OCI-LY7 (cell line): Measurements from ENCODE around the gene BMP5. TPM values are rescaled to one million over a fixed set of nuclear protein-coding genes. Genes with fewer than 3 reads are reported as not detected.

ENCODE experiments used
- BruUV-seq: library from RNA; stranded (reverse); fragments of 400-500 nt; replicated peaks from 2 replicates; lab custom pipeline; 2021; lab: Mats Ljungman, UMichigan
- CTCF ChIA-PET: fragments of 300-600 bp; sonication (Branson Sonifier 250); formaldehyde crosslinking; loops from one replicate; lab custom pipeline; 2022; ENCODE audit warnings: antibody characterized with exemption; ENCODE audit not compliant: unreplicated experiment; lab: Charles Lee
- POLR2A ChIA-PET: fragments of 300-600 bp; sonication (Branson Sonifier 250); formaldehyde crosslinking; loops from one replicate; lab custom pipeline; 2022; ENCODE audit warnings: antibody characterized with exemption; lab: Charles Lee
- DNase-seq: peaks from one replicate; pipeline ENCODE4 v3.0.0-alpha.2; 2015; ENCODE audit warnings: low spot score
- H2AFZ ChIP-seq: fragments of 200-600 bp; sonication (generic), shearing (Covaris generic); 2 replicates; pipeline ENCODE4 v1.6.1; 2014; ENCODE audit warnings: mild to moderate bottlenecking, antibody characterized with exemption, low read length, moderate library complexity
- H3K27ac ChIP-seq: fragments of 200-600 bp; sonication (generic); 2 replicates; pipeline ENCODE4 v1.5.1; 2014; ENCODE audit warnings: mixed run types, low read depth, mild to moderate bottlenecking, moderate library complexity, low read length, inconsistent platforms; ENCODE audit not compliant: poor library complexity, severe bottlenecking
- H3K36me3 ChIP-seq: fragments of 200-600 bp; sonication (generic); 2 replicates; pipeline ENCODE4 v1.6.1; 2014; ENCODE audit warnings: mild to moderate bottlenecking, antibody characterized with exemption, low read length, moderate library complexity, mixed read lengths; ENCODE audit not compliant: insufficient read depth
- H3K4me1 ChIP-seq: fragments of 200-600 bp; sonication (generic); 2 replicates; pipeline ENCODE4 v1.5.1; 2014; ENCODE audit warnings: mild to moderate bottlenecking, low read length; ENCODE audit not compliant: insufficient read depth, poor library complexity, severe bottlenecking
- H3K4me2 ChIP-seq: fragments of 200-600 bp; sonication (generic); 2 replicates; pipeline ENCODE4 v1.6.1; 2014; ENCODE audit warnings: mild to moderate bottlenecking, low read length
- H3K4me3 ChIP-seq: fragments of 200-600 bp; sonication (generic); 2 replicates; pipeline ENCODE4 v1.5.1; 2014; ENCODE audit warnings: mild to moderate bottlenecking, low read depth, low read length; ENCODE audit not compliant: poor library complexity, severe bottlenecking
- H3K79me2 ChIP-seq: fragments of 200-600 bp; sonication (generic); 2 replicates; pipeline ENCODE4 v1.6.1; 2016; ENCODE audit warnings: low read depth, mild to moderate bottlenecking, low read length, moderate library complexity, mixed read lengths; ENCODE audit not compliant: insufficient read depth
- H3K9me2 ChIP-seq: fragments of 200-600 bp; sonication (generic); 2 replicates; pipeline ENCODE4 v1.6.1; 2016; ENCODE audit warnings: mild to moderate bottlenecking, low read length, mixed read lengths; ENCODE audit not compliant: insufficient read depth
- H3K9me3 ChIP-seq: fragments of 200-600 bp; sonication (generic); 2 replicates; pipeline ENCODE4 v1.6.1; 2014; ENCODE audit warnings: mild to moderate bottlenecking, mixed run types, low read length, mixed read lengths
- H4K20me1 ChIP-seq: fragments of 200-600 bp; sonication (generic); 2 replicates; pipeline ENCODE4 v1.6.1; 2014; ENCODE audit warnings: mild to moderate bottlenecking, antibody characterized with exemption, low read length, moderate library complexity, mixed read lengths; ENCODE audit not compliant: insufficient read depth
- EZH2phosphoT487 ChIP-seq: fragments of 200-600 bp; sonication (generic); IDR thresholded peaks from 2 replicates; pipeline ENCODE4 v1.6.1; 2018; ENCODE audit warnings: low read depth, borderline replicate concordance, mild to moderate bottlenecking, mixed run types, antibody characterized with exemption, low read length, moderate library complexity, mixed read lengths
- intact Hi-C: fragments of 100-400 bp; cut with micrococcal nuclease; formaldehyde crosslinking; loops from one replicate; pipeline ENCODE4 v1.10.0; 2022; ENCODE audit not compliant: unreplicated experiment
- total RNA-seq, 2 experiments: library from RNA; depleted of rRNA in 1 of 2; stranded (reverse); fragments of >200 nt in 1 of 2; shearing (Covaris generic) in 1 of 2; gene quantifications; 2 replicates each; pipeline ENCODE4 v1.2.3, GENCODE V29; 2014 to 2022
- TF ChIP-seq, protein P1 (sequence below): fragments of 200-600 bp; sonication (generic); conservative IDR thresholded peaks from 2 replicates; pipeline ENCODE4 v1.5.1; 2014; ENCODE audit warnings: mild to moderate bottlenecking, antibody characterized with exemption, low read length, moderate library complexity, mixed read lengths

Gene BMP5
- total RNA-seq, 2 experiments from 2014 or later, result not detected

DNA sequence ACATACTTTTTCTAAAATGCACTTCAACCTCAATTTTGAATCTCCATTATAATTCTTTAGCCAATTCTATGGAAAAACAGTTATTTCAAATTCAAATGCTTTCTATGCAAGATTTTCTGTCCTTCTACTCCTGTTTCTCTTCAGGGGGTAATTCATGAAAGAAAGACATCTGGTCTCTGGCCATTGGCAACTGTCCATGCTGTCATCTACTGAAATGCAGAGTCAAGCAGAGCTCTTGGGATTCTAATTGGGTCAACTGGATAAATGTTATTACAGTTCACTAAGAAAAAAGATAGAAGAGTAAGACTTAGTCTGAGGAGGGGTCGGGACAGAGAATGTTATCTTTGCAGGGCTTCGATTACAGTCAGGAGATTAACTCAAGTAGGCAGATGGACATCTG, 22.0 kb upstream of the BMP5 start:
- Histone ChIP-seq H4K20me1 (no peaks in the 10 kb centered on the region), H3K9me2 (no peaks in the 10 kb centered on the region), H3K4me1 (no peaks in the 10 kb centered on the region), H3K4me3 (no peak overlapping the region), H3K79me2 (no peaks in the 10 kb centered on the region), H3K27ac (no peak overlapping the region), H3K4me2 (no peak overlapping the region), H3K36me3 (no peaks in the 10 kb centered on the region), H3K9me3 (no peaks in the 10 kb centered on the region), H2AFZ (no peak overlapping the region)
- intact Hi-C loops, result no loop called here
- CTCF ChIA-PET, result no interaction called here
- DNase-seq, result no peak
- TF ChIP-seq EZH2phosphoT487, result no peak
- TF ChIP-seq, protein P1, sequence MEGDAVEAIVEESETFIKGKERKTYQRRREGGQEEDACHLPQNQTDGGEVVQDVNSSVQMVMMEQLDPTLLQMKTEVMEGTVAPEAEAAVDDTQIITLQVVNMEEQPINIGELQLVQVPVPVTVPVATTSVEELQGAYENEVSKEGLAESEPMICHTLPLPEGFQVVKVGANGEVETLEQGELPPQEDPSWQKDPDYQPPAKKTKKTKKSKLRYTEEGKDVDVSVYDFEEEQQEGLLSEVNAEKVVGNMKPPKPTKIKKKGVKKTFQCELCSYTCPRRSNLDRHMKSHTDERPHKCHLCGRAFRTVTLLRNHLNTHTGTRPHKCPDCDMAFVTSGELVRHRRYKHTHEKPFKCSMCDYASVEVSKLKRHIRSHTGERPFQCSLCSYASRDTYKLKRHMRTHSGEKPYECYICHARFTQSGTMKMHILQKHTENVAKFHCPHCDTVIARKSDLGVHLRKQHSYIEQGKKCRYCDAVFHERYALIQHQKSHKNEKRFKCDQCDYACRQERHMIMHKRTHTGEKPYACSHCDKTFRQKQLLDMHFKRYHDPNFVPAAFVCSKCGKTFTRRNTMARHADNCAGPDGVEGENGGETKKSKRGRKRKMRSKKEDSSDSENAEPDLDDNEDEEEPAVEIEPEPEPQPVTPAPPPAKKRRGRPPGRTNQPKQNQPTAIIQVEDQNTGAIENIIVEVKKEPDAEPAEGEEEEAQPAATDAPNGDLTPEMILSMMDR, result no peak
- POLR2A ChIA-PET, result no interaction called here
- no TSS peak for BruUV-seq

DNA sequence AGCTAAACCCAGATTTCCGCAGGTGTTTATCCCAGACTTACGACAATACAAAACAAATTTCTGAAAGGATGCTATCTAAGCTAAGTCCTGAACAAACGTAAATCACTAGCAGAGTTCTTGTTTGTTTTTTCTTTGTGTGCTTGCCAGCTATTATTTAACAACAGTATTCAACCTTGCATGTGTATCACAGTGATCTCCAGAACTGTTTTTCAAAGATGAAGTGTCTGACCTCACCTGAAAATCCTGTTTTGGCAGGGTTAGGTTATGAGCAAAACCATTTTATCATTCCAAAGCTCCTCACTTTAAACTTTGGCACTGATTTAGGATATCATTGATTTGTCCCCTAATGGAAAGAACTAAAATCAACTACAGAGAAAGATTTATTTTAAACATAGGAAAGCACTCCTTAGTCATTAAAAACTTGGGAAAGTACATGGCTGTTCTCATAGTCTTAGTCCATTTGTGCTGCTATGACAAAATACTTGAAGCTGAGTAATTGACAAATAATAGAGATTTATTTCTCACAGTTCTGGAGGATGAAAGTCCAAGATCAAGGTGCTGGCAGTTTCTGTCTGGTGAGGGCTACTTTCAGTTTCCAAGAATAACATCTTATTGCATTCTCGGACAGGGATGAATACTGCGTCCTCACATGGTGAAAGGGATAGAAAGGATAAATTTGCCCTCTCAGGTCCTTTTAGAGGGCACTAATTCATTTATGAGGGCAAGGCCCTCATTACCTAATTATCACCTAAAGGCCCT, 20.8 kb upstream of the BMP5 start:
- no peak overlapping the region for H2AFZ ChIP-seq
- no peaks in the 10 kb centered on the region for H3K4me1 ChIP-seq
- H3K27ac ChIP-seq, result no peak overlapping the region
- BruUV-seq, result no TSS peak
- H3K9me2 ChIP-seq, result no peaks in the 10 kb centered on the region
- no peaks in the 10 kb centered on the region for H4K20me1 ChIP-seq
- H3K4me3 ChIP-seq, result no peak overlapping the region
- TF ChIP-seq, protein P1, result no peak
- intact Hi-C loops, result no loop called here
- H3K79me2 ChIP-seq, result no peaks in the 10 kb centered on the region
- no peak overlapping the region for H3K4me2 ChIP-seq
- ChIA-PET CTCF (no interaction called here), POLR2A (no interaction called here)
- no peak for DNase-seq
- H3K9me3 ChIP-seq, result no peaks in the 10 kb centered on the region
- no peaks in the 10 kb centered on the region for H3K36me3 ChIP-seq

DNA sequence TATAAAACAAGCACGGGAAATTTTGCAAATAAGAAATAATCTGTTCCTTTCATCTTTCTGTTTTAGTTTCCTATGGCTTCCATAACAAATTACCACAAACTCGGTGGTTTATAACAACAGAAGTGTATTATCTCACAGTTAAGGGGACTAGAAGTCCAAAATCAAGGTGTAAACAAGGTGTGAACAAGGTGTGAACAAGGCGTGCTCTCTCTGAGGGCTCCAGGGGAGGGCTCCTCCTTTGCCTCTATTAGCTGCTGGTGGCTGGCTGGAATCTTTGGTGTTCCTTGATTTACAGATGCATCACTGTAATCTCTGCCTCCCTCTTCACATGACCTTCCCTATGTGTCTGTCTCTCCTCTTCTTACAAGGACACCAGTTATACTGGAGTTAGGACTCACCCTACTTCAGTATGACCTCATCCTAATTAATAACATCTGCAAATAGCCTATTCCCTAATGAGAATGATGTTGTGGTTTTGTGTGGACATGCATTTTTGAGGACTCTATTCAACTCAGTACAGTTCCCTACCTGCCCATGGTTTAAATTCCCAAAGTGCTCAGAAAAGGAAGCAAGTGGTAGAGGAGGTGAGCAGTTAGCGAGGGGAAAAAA, 17.5 kb upstream of the BMP5 start:
- ChIA-PET POLR2A (interaction anchor here (0.6 kb wide), 1 partner anchor 1082 kb away, joined by 3 read pairs; no protein-coding TSS in a partner anchor), CTCF (no interaction called here)
- no peak overlapping the region for H2AFZ ChIP-seq
- no peaks in the 10 kb centered on the region for H3K79me2 ChIP-seq
- H3K4me1 ChIP-seq, result no peaks in the 10 kb centered on the region
- no peaks in the 10 kb centered on the region for H3K9me3 ChIP-seq
- H3K27ac ChIP-seq, result no peak overlapping the region
- no peak for DNase-seq
- TF ChIP-seq, protein P1, result no peak
- no peak for TF ChIP-seq EZH2phosphoT487
- H4K20me1 ChIP-seq, result no peaks in the 10 kb centered on the region
- no peaks in the 10 kb centered on the region for H3K9me2 ChIP-seq
- no peaks in the 10 kb centered on the region for H3K36me3 ChIP-seq
- intact Hi-C loops, result no loop called here
- BruUV-seq, result no TSS peak
- no peak overlapping the region for H3K4me3 ChIP-seq
- H3K4me2 ChIP-seq, result no peak overlapping the region
